RCC 7860 (cell line): ENCODE measurements around the gene NPTX2.

ENCODE experiments used
- DNase-seq: peaks from one replicate; pipeline ENCODE4 v3.0.0-alpha.2; 2015; ENCODE audit warnings: low spot score
- FAIRE-seq: peaks from 2 replicates; lab custom pipeline; 2012; peaks lifted over from hg19 to GRCh38; lab: Jason Lieb, UNC

Gene NPTX2

GRCh38 chr7:98617960-98618418 lies 904 bp downstream of the NPTX2 start:
- no peak for DNase-seq
- no peak for FAIRE-seq

GRCh38 chr7:98618786-98619185 lies 1.7 kb downstream of the NPTX2 start:
- DNase-seq, result no peak

GRCh38 chr7:98619450-98620321 lies 2.6 kb downstream of the NPTX2 start:
- FAIRE-seq (no peak), DNase-seq (no peak)

More at GRCh38 chr7:98618786-98619185, 1.7 kb downstream of the NPTX2 start:
- no peak for FAIRE-seq

GRCh38 chr7:98621573-98622482 lies 4.7 kb downstream of the NPTX2 start:
- FAIRE-seq (no peak), DNase-seq (no peak)

- FAIRE-seq (no peak), DNase-seq (no peak)
Measured at GRCh38 chr7:98622926-98623325, 5.8 kb downstream of the NPTX2 start.

- no peak for FAIRE-seq
- no peak for DNase-seq
Measured at GRCh38 chr7:98624846-98625420, 7.8 kb downstream of the NPTX2 start.

GRCh38 chr7:98626460-98627412 lies 9.7 kb downstream of the NPTX2 start:
- no peak for FAIRE-seq
- DNase-seq, result no peak

GRCh38 chr7:98627413-98627790 lies 10.3 kb downstream of the NPTX2 start:
- FAIRE-seq, result no peak
- DNase-seq, result no peak

GRCh38 chr7:98628418-98628817 lies 11.3 kb downstream of the NPTX2 start:
- DNase-seq (no peak), FAIRE-seq (no peak)

- DNase-seq, result no peak
- no peak for FAIRE-seq
Measured at GRCh38 chr7:98629001-98629431, 11.9 kb downstream of the NPTX2 start.

- DNase-seq, result no peak
- FAIRE-seq, result no peak
Measured at GRCh38 chr7:98630149-98630548, 13.1 kb downstream of the NPTX2 start.

GRCh38 chr7:98630770-98631169 lies 13.7 kb downstream of the NPTX2 start:
- FAIRE-seq (no peak), DNase-seq (no peak)

- FAIRE-seq (no peak), DNase-seq (no peak)
Measured at GRCh38 chr7:98638853-98639252, 21.8 kb downstream of the NPTX2 start.

GRCh38 chr7:98640375-98640774 lies 23.3 kb downstream of the NPTX2 start:
- DNase-seq (no peak), FAIRE-seq (no peak)

GRCh38 chr7:98641646-98642500 lies 24.8 kb downstream of the NPTX2 start:
- FAIRE-seq, result no peak
- DNase-seq, result no peak

- FAIRE-seq, result no peak
Measured at GRCh38 chr7:98643236-98643985, 26.3 kb downstream of the NPTX2 start.

GRCh38 chr7:98646465-98646864 lies 29.4 kb downstream of the NPTX2 start:
- DNase-seq (no peak), FAIRE-seq (no peak)

More at GRCh38 chr7:98643236-98643985, 26.3 kb downstream of the NPTX2 start:
- no peak for DNase-seq

- no peak for DNase-seq
- FAIRE-seq, result no peak
Measured at GRCh38 chr7:98647326-98647725, 30.2 kb downstream of the NPTX2 start.
